ENCODE measurements around the gene MORN1. TPM values are rescaled to one million over a fixed set of nuclear protein-coding genes. Genes with fewer than 3 reads are reported as not detected.

Gene MORN1
- total RNA-seq, 6 experiments from 2014 or later: 5.3 to 8.9 (median 6.9) TPM

DNA sequence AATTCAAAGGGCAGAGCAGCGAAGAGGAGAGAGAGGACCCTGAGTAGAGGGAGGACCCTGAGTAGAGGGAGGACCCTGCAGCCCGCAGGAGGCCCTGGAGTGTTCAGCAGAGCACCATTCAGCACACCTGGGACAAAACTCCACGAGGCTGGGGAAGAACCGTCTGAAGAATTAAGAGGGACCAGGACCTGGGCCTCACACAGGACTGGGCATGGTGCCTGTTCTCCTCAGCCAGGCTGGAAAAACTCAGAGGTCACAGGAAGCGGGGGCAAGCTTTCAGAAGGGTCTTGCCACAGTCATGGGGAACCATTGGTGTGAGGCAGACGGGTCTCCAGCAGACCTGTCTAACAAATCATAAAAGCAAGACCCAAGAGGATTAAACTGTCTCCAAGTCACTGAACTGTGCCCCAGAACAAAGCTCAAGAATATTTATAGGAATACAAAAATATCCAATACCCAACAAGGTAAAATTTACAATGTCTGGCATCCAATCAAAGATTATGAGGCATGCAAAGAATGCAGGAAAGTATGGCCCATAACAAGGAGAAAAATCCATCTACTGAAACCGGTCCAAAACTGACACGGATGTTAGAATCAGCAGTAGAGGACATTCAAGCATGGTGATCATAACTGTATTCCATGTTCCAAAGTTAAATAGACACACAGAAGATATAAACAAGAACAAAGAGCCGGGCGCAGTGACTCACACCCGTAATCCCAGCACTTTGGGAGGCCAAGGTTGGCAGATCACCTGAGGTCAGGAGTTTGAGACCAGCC is 30.6 kb downstream of the MORN1 start:
- H3K27me3 Mint-ChIP-seq (ENCODE audit: insufficient read depth): no peaks in the 10 kb centered on the region; the same call in none of the 2 replicates
- H3K36me3 Mint-ChIP-seq (ENCODE audit: low read depth): peaks cover 13% of the 10 kb centered on the region
- DNase-seq: no peak
- no peak overlapping the region for H3K27ac Mint-ChIP-seq
- TF ChIP-seq, protein P1, sequence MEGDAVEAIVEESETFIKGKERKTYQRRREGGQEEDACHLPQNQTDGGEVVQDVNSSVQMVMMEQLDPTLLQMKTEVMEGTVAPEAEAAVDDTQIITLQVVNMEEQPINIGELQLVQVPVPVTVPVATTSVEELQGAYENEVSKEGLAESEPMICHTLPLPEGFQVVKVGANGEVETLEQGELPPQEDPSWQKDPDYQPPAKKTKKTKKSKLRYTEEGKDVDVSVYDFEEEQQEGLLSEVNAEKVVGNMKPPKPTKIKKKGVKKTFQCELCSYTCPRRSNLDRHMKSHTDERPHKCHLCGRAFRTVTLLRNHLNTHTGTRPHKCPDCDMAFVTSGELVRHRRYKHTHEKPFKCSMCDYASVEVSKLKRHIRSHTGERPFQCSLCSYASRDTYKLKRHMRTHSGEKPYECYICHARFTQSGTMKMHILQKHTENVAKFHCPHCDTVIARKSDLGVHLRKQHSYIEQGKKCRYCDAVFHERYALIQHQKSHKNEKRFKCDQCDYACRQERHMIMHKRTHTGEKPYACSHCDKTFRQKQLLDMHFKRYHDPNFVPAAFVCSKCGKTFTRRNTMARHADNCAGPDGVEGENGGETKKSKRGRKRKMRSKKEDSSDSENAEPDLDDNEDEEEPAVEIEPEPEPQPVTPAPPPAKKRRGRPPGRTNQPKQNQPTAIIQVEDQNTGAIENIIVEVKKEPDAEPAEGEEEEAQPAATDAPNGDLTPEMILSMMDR (IDR thresholded peaks at IDR 0.05): no peak
- H3K4me3 Mint-ChIP-seq: no peak overlapping the region
- peaks cover 13% of the 10 kb centered on the region for H3K4me1 Mint-ChIP-seq (ENCODE audit: low read depth)
- peaks cover 15% of the 10 kb centered on the region for H3K9me3 Mint-ChIP-seq

DNA sequence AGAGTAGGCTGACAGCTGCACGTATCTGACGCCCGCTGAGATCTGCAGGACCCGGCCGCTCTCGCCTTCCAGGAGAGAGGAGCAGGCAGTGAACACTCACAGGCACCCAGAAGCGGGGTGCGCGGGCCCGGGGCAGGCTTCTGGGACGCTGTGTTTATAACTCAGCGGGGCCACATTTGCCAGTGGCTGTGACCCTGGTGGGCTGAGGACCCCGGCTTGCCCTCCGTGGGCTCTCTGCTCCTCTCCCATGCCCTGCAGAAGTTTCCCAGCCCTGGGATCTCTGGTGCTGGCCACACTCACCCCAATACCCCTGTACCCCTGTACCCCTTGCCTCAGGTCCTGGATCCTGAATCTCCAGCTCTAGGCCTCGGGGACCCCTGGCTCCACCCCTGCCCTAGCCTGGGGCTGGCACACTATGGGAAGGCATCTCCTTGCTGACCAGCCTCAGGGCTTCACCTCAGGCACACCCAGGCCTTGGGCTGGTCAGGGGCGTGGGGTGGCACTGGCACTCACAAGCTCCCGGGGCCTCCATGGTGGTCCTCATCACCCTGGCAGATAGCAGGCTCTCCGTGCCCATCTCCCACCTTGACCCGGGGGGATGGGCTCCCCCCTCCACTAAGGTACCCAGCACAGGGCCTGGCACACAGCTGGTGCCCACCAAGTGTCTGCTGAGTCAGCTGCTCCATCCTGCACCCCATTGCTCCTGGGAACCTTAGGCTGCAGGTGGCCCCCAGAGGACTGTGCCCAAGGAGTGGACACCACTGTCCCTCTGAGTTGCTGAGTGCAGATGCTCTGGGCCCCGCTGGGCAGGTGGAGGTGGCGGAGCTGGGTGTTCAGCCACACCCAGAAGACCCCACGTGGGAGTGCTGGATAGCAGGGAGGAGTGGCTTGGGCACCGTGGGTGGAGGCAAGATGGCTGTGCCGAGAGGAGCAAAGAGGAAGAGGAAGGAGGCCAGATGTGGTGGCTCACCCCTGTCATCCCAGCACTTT is 32.4 kb downstream of the MORN1 start:
- no peak for DNase-seq
- H3K9me3 Mint-ChIP-seq: peaks cover 12% of the 10 kb centered on the region
- no peak overlapping the region for H3K27ac Mint-ChIP-seq
- no peak overlapping the region for H3K4me3 Mint-ChIP-seq
- H3K27me3 Mint-ChIP-seq (ENCODE audit: insufficient read depth): peaks cover 1% of the 10 kb centered on the region
- H3K4me1 Mint-ChIP-seq (ENCODE audit: low read depth): peaks cover 13% of the 10 kb centered on the region
- TF ChIP-seq, protein P1 (IDR thresholded peaks at IDR 0.05): no peak
- H3K36me3 Mint-ChIP-seq (ENCODE audit: low read depth): peaks cover 11% of the 10 kb centered on the region

DNA sequence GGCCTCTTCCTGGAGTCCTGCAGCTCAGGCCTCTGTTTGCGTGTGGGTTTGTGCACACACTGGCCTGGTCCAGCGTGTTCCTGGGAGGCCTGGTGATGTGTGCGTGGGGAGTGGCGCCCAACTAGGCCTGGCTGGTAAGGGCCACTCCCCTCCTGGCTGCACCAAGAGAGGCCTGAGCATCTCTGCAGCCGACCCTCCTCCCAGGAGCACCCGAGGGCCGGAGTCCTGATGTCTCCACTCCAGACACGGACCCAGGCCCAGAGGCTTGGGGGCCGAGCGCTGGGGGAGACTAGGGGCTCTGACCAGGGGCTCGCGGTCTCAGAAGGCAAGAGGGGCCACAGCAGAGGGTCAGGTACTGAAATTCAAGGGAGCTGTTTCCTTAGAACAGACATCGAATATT is 33.3 kb downstream of the MORN1 start:
- peaks cover 6% of the 10 kb centered on the region; the same call in 1 of the 2 replicates for H3K36me3 Mint-ChIP-seq (ENCODE audit: low read depth)
- no peak overlapping the region for H3K27ac Mint-ChIP-seq
- peaks cover 5% of the 10 kb centered on the region; the same call in 1 of the 2 replicates for H3K9me3 Mint-ChIP-seq
- no peak for DNase-seq
- peaks cover 4% of the 10 kb centered on the region for H3K27me3 Mint-ChIP-seq (ENCODE audit: insufficient read depth)
- TF ChIP-seq, protein P1 (IDR thresholded peaks at IDR 0.05): no peak
- peaks cover 13% of the 10 kb centered on the region for H3K4me1 Mint-ChIP-seq (ENCODE audit: low read depth)
- no peak overlapping the region for H3K4me3 Mint-ChIP-seq

DNA sequence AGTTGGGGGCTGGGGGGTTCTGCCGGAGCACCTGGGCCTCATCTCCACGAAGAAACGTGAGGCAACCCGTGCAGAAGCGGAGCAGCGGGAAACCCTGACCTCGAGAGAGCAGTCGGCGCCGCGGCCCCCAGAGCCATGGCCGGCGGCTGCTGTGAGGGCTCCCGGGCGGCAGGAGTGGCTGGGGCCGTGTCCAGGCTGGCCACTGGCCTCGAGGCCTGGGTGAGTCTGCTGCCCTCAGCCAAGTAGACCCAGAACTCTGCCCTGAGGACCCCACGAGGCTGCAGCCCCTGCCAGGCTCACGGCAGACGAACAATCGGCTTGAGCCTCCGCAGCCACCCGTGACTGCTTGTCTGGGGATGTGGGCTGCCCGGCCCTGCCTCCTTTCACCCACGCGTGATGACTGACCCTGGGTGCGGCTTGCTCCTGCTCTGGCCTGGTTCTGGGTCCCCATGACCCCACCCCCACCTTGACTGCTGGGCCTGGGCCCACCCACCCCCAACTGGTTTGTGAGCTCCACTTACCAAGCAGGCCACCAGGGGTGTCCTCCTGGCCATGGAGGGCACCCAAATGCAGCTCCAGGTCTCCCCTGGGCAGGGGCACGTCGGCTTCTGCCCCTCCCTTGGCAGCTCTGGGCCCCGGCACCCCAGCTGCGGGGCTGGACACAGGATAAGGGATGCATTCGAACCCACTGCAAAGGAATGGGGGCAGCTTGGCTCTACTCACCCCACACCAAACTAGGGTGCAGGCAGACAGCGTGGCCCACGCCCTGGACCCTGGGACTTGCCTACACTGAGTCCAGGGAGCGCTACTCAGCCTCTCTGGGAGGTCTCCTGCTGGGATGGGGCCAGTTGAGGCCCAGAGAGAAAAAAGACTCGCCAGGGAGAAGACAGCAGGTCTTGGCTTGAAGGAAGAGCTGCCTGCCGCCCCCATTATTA is 34.2 kb downstream of the MORN1 start:
- Mint-ChIP-seq H3K4me3 (no peak overlapping the region), H3K36me3 (ENCODE audit: low read depth) (peaks cover 2% of the 10 kb centered on the region; the same call in 1 of the 2 replicates), H3K4me1 (ENCODE audit: low read depth) (peaks cover 13% of the 10 kb centered on the region), H3K9me3 (no peaks in the 10 kb centered on the region), H3K27me3 (ENCODE audit: insufficient read depth) (peaks cover 9% of the 10 kb centered on the region), H3K27ac (no peak overlapping the region)
- DNase-seq: no peak
- TF ChIP-seq, protein P1 (IDR thresholded peaks at IDR 0.05): no peak

DNA sequence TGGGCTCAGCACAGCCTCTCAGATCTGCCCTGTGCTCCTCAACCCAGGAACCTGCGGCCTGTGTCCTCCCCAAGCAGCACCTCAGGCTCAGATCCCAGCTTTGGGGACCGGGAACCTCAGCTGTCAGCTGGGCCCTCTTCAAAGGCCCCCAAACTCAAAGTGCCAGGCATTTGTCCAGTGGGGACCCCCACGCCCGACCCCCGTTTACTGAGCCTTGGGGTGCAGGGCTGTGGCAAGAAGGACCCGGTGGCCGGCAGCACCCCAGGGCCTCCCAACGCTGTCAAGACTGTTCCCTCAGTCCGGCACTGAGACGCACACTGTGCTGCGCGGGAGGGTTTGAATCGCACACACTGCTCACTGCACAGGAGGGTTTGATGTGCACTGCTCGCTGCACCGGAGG is 35.0 kb downstream of the MORN1 start:
- no peak for DNase-seq
- H3K27me3 Mint-ChIP-seq (ENCODE audit: insufficient read depth): peaks cover 11% of the 10 kb centered on the region
- peaks cover 13% of the 10 kb centered on the region for H3K4me1 Mint-ChIP-seq (ENCODE audit: low read depth)
- no peak overlapping the region for H3K4me3 Mint-ChIP-seq
- TF ChIP-seq, protein P1 (IDR thresholded peaks at IDR 0.05): no peak
- H3K27ac Mint-ChIP-seq: no peak overlapping the region
- no peaks in the 10 kb centered on the region for H3K9me3 Mint-ChIP-seq
- no peaks in the 10 kb centered on the region for H3K36me3 Mint-ChIP-seq (ENCODE audit: low read depth)
